IPS-15b (cell line): ENCODE data around the gene C12orf43.

ENCODE experiments used
- H3K27me3 ChIP-seq: one replicate; pipeline ENCODE4 v1.6.1; 2013; ENCODE audit warnings: low read length; ENCODE audit not compliant: control insufficient read depth, insufficient read depth
- H3K36me3 ChIP-seq: one replicate; pipeline ENCODE4 v1.6.1; 2013; ENCODE audit warnings: low read length; ENCODE audit not compliant: control insufficient read depth, insufficient read depth
- H3K4me1 ChIP-seq: one replicate; pipeline ENCODE4 v1.6.1; 2013; ENCODE audit warnings: mild to moderate bottlenecking, low read length; ENCODE audit not compliant: control insufficient read depth, insufficient read depth
- H3K4me3 ChIP-seq: one replicate; pipeline ENCODE4 v1.5.1; 2013; ENCODE audit warnings: low read depth, low read length
- H3K9ac ChIP-seq: one replicate; pipeline ENCODE4 v1.6.1; 2013; ENCODE audit warnings: low read depth, mild to moderate bottlenecking, low read length
- H3K9me3 ChIP-seq: one replicate; pipeline ENCODE4 v1.6.1; 2013; ENCODE audit warnings: mild to moderate bottlenecking, low read length; ENCODE audit not compliant: control insufficient read depth, insufficient read depth

C12orf43 gene

DNA sequence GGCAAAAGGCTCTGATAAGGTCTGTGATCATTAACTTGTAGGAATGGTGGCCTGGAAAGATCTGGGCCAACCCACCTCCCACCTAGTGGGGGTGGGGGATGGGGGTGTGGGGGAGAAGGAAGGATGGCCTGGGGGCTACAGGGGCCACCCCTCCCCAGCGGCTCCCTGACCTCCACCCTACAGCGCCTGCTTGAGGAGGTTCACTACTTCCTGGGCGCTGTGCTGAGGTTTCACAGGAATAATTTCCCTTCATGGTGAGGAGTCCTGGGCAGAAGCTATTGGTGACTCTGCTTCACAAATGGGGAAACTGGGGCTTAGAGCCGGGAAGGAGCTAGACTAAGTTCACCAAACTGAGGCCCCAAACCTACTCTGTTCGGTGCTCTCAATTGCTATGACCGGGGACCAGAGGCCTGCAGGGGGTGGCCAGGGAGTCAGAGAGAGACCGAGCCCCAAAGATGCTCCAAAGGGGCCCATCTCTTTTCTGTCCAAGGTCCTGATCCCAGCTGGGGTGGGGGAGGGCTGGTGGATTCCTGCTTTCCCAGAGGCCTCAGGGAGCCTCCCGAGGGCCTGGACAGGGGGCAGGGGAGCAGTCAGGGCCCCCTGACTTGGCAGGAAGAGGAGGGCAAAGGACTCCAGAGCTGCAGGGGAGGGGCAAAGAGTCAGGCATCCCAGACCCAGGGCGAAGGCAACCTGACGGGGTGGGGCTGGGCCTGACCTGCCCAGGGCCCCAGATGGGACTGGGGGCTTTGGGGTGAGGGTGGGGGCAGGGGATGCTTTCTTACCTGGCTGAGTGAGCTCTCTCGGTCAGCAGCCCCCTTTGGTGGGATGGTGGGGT, 36.2 kb downstream of the C12orf43 start:
- no peak overlapping the region for H3K4me3 ChIP-seq
- H3K27me3 ChIP-seq: no peaks in the 10 kb centered on the region
- no peaks in the 10 kb centered on the region for H3K36me3 ChIP-seq
- H3K9me3 ChIP-seq: no peaks in the 10 kb centered on the region
- H3K9ac ChIP-seq: no peak overlapping the region
- H3K4me1 ChIP-seq: peaks cover 9% of the 10 kb centered on the region

DNA sequence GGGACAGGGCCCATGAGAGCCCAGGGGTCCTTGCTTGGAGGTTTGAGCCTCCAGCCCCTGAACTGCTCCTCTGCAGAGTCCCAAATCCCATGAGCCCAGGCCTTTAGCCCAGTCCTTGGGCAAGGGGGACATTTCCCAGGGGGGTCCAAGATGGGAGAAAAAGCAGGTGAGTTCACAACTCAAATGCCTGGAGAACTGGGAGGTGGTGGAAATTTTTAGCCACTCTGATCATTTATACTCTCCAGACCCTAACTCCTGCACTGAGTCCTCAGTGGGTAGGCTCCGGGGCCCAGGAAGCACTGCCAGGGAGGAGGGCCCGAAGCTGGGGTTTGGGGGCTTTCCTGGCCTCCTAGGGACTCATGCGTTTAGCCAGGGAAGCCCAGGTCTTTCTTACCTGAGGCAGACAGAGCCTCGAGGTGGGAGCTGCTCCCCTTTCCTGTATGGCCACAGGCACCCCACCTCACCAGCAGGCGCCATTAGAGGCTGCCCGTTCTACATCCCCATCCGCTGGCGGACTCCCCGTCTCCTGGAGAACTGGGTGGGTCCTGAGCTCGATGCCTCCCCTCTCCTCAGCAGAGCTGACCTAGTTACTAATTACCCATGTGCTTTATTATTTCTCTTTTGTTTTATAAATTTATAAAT, 36.9 kb downstream of the C12orf43 start:
- no peaks in the 10 kb centered on the region for H3K9me3 ChIP-seq
- H3K4me3 ChIP-seq: no peak overlapping the region
- peaks cover 8% of the 10 kb centered on the region for H3K4me1 ChIP-seq
- H3K36me3 ChIP-seq: no peaks in the 10 kb centered on the region
- H3K9ac ChIP-seq: no peak overlapping the region
- H3K27me3 ChIP-seq: no peaks in the 10 kb centered on the region

GRCh38 chr12:120978296-120979219, 37.7 kb downstream of the C12orf43 start, which contains the start of gene HNF1A:
Gene HNF1A (plus strand): TSS chr12:120978543. CDS start chr12:120978769, 226 bp downstream.
- Histone ChIP-seq H3K4me1 (peaks cover 5% of the 10 kb centered on the region), H3K27me3 (no peaks in the 10 kb centered on the region), H3K4me3 (no peak within 1 kb of the TSS), H3K9me3 (no peaks in the 10 kb centered on the region), H3K36me3 (no peaks in the 10 kb centered on the region), H3K9ac (no peak within 1 kb of the TSS)

DNA sequence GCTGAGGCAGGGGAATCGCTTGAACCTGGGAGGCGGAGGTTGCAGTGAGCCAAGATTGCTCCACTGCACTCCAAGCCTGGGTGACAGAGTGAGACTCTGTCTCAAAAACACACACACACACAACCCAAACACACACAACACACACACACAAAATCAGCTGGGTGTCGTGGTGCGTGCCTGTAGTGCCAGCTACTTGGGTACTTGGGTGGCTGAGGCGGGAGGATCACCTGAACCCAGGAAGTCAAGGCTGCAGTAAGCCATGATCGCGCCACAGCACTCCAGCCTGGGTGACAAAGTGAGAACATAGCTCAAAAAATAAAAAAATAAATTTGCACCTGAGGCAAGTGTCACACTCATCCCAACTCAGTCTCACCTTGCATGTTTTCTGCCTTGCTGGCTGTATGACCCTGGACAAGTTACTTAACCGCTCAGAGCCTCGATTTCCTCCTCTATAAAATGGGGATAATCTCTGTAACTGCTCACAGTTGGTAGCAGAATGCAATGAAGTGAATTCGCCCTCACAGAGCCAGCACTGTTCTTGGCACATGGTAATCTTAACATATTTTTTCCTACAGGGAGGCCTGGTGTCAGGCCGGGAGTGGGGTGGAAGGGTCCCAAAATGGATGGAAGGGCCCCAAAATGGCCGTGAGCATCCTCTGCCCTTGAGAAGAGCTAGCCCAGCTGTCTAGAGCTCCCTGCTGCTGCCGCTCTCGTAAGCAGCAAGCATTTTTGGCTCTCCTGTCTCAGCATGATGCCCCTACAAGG, 38.6 kb downstream of the C12orf43 start:
- Histone ChIP-seq H3K4me1 (peaks cover 8% of the 10 kb centered on the region), H3K27me3 (no peaks in the 10 kb centered on the region), H3K36me3 (no peaks in the 10 kb centered on the region), H3K9me3 (no peaks in the 10 kb centered on the region), H3K4me3 (no peak overlapping the region), H3K9ac (no peak overlapping the region)

- no peaks in the 10 kb centered on the region for H3K9me3 ChIP-seq
- H3K36me3 ChIP-seq: no peaks in the 10 kb centered on the region
- no peak overlapping the region for H3K4me3 ChIP-seq
- H3K27me3 ChIP-seq: no peaks in the 10 kb centered on the region
- peaks cover 3% of the 10 kb centered on the region for H3K4me1 ChIP-seq
- H3K9ac ChIP-seq: no peak overlapping the region
Observed at GRCh38 chr12:120972870-120973543, 43.3 kb downstream of the C12orf43 start.

- Histone ChIP-seq H3K9me3 (no peaks in the 10 kb centered on the region), H3K9ac (no peak overlapping the region)
Observed at GRCh38 chr12:120971299-120972180, 44.7 kb downstream of the C12orf43 start.

DNA sequence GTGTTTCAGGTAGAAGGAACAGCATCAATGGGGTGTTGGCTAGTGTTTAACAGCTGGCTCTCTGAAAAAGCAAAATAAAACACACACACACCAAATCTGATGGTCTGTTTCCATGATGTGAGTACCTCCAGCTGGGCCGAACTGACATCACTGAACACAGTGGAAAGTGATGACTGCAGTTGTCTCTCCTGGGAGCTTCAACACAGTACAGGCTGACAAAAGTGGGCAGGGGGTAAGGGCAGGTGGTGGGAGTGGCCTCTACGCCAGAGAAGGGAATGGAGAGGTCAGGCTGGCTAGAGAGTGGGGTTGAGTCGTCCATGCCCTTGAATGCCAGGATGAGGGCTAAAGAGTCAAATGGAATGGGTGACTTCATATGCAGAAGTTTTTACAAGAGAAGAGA, 46.0 kb downstream of the C12orf43 start:
- no peaks in the 10 kb centered on the region for H3K36me3 ChIP-seq
- H3K4me3 ChIP-seq: no peak overlapping the region
- no peak overlapping the region for H3K9ac ChIP-seq
- no peaks in the 10 kb centered on the region for H3K27me3 ChIP-seq
- H3K9me3 ChIP-seq: no peaks in the 10 kb centered on the region
- H3K4me1 ChIP-seq: peaks cover 3% of the 10 kb centered on the region

More at GRCh38 chr12:120971299-120972180, 44.7 kb downstream of the C12orf43 start:
- peaks cover 3% of the 10 kb centered on the region for H3K4me1 ChIP-seq
- H3K4me3 ChIP-seq: no peak overlapping the region
- no peaks in the 10 kb centered on the region for H3K27me3 ChIP-seq
- no peaks in the 10 kb centered on the region for H3K36me3 ChIP-seq

- Histone ChIP-seq H3K9me3 (no peaks in the 10 kb centered on the region), H3K4me1 (no peaks in the 10 kb centered on the region), H3K9ac (no peak overlapping the region), H3K27me3 (no peaks in the 10 kb centered on the region), H3K36me3 (no peaks in the 10 kb centered on the region), H3K4me3 (no peak overlapping the region)
Observed at GRCh38 chr12:120965534-120966091, 50.7 kb downstream of the C12orf43 start.

DNA sequence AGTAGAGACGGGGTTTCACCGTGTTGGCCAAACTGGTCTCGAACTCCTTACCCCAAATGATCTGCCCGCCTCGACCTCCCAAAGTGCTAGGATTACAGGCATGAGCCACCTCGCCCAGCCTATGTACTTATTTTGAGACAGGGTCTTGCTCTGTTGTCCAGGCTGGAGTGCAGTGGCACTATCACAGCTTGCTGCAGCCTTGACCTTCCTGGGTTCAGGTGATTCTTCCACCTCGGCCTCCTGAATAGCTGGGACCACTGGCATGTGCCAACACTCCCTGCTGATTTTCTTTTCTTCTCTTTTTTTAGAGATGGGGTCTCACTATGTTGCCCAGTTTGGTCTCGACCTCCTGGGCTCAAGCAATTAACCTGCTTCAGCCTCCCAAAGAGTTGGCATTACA, 52.0 kb downstream of the C12orf43 start:
- Histone ChIP-seq H3K9me3 (no peaks in the 10 kb centered on the region), H3K4me1 (no peaks in the 10 kb centered on the region), H3K9ac (no peak overlapping the region), H3K36me3 (no peaks in the 10 kb centered on the region), H3K27me3 (no peaks in the 10 kb centered on the region), H3K4me3 (no peak overlapping the region)

- Histone ChIP-seq H3K27me3 (no peaks in the 10 kb centered on the region), H3K4me1 (no peaks in the 10 kb centered on the region), H3K36me3 (no peaks in the 10 kb centered on the region), H3K4me3 (no peak overlapping the region), H3K9me3 (no peaks in the 10 kb centered on the region), H3K9ac (no peak overlapping the region)
Observed at GRCh38 chr12:120962532-120963020, 53.7 kb downstream of the C12orf43 start.
